GM12874 (cell line): ENCODE measurements around the gene PDE1C.

ENCODE experiments used
- CTCF ChIP-seq: IDR thresholded peaks from 2 replicates; pipeline ENCODE4 v1.5.1; 2011; ENCODE audit warnings: low read depth, mild to moderate bottlenecking, control low read depth, low read length, moderate library complexity; ENCODE audit not compliant: insufficient read depth

The PDE1C gene

GRCh38 chr7:32089678-32090077 lies 19.5 kb upstream of the PDE1C start:
- TF ChIP-seq CTCF = no peak

- no peak for TF ChIP-seq CTCF
These were observed 19.0 kb upstream of the PDE1C start for GRCh38 chr7:32089256-32089655.

GRCh38 chr7:32088451-32088881 lies 18.3 kb upstream of the PDE1C start:
- no peak for TF ChIP-seq CTCF

DNA sequence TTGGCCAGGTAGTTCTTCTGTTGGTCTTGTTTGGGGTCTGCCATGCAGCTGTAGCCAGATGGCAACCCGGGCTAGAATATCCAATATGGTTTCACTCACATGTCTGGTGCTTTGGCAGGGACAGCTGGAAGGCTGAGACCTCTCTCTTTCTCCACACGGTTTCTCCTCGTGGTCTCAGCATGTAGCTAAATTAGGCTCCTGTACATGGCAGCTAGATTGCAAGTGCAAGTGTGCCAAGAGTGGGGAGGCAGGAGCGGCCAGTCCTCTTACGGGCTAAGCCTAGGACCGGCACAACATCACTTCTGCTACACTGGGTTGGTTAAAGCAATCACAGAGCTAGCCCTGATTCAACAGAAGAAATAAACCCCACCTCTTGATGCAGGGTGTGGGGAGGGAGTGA lies 9.3 kb upstream of the PDE1C start:
- TF ChIP-seq CTCF = no peak

DNA sequence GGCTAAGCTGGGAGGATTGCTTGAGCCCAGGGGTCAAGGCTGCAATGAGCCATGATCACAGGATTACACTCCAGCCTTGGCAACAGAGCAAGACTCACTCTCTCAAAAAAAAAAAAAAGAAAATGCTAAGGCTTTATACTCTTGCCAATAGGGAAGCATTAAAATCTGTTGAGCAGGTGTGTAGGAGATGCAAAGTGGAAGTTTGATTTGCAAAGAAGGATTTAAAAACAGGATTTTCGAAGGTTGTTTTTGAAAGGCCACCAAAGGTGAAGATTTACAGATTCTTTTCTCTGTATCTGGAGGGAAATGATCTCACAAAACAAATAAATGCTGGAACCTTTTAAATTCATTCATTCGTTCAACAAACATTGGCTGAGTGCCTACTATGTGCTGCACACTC lies 8.6 kb upstream of the PDE1C start:
- TF ChIP-seq CTCF = no peak

- TF ChIP-seq CTCF = no peak
These were observed 7.6 kb upstream of the PDE1C start for GRCh38 chr7:32077806-32078205.

DNA sequence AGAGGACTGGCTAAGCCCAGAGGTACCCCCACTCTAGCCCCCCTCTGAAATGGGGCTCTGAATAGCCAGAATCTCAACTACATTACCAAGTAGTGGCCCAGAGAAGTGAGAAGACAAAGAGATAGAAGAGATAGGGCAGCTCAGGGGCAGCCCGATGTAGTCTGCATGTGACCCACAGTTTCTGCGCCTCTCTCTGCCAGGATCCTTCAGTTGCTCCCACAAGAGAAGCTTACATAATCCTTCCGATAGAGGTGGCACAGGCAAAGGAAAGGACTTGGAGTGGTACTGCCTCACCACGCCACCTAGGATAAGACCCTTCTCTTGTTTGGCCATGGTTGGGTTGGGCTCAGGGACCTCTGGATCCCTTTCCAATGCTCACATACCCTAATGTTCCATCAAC lies 5.4 kb upstream of the PDE1C start:
- no peak for TF ChIP-seq CTCF
